Stimulated activated effector memory CD8-positive, alpha-beta T cell treated with anti-CD3 and anti-CD28 coated beads, Interleukin-12 subunit alpha, Interleukin-12 subunit beta, amount 100 ng/mL, for 72 hours (primary cell): ENCODE data around the gene GANC.
"Not testable (repeated sequence)": the region's sequence is repeated elsewhere in the genome, so short reads cannot be mapped to it uniquely, and the experiment has no call there.

Experiments
- ATAC-seq: fragments of 150-1000 bp; cut with Tn5 transposase; 2 replicates; pipeline ENCODE4 v1.10.0; 2021
- DNase-seq, 2 donors: peaks; one replicate each; pipeline ENCODE4 v3.0.0; 2021 to 2022; ENCODE audit warnings: low spot score in 2 of 2
- H3K27ac Mint-ChIP-seq: one replicate; pipeline ENCODE4 v1.8.0; 2022; ENCODE audit warnings: mild to moderate bottlenecking, mixed read lengths
- H3K36me3 Mint-ChIP-seq: one replicate; pipeline ENCODE4 v1.8.0; 2022; ENCODE audit warnings: mild to moderate bottlenecking, mixed read lengths
- H3K4me1 Mint-ChIP-seq: one replicate; pipeline ENCODE4 v1.8.0; 2022; ENCODE audit warnings: mixed read lengths
- H3K4me3 Mint-ChIP-seq: one replicate; pipeline ENCODE4 v1.8.0; 2022; ENCODE audit warnings: mild to moderate bottlenecking, mixed read lengths
- H3K9me3 Mint-ChIP-seq: one replicate; pipeline ENCODE4 v1.8.0; 2022; ENCODE audit warnings: mixed read lengths

GANC gene

GRCh38 chr15:42274702-42274989, 1.6 kb downstream of the GANC start:
- H3K4me3 Mint-ChIP-seq = peak overlapping the region; percentile 98
- H3K27ac Mint-ChIP-seq = peak overlapping the region; percentile 99
- DNase-seq (no peak), ATAC-seq (no peak)
- peaks cover 41% of the 10 kb centered on the region for H3K4me1 Mint-ChIP-seq
- H3K36me3 Mint-ChIP-seq = peaks cover 36% of the 10 kb centered on the region
- H3K9me3 Mint-ChIP-seq = no peaks in the 10 kb centered on the region

- peak overlapping the region; percentile 99 for H3K27ac Mint-ChIP-seq
- H3K4me3 Mint-ChIP-seq = peak overlapping the region; percentile 98
- no peaks in the 10 kb centered on the region for H3K9me3 Mint-ChIP-seq
- DNase-seq = no peak
- no peak for ATAC-seq
- peaks cover 23% of the 10 kb centered on the region for H3K36me3 Mint-ChIP-seq
- H3K4me1 Mint-ChIP-seq = peaks cover 39% of the 10 kb centered on the region
These were observed 2.9 kb downstream of the GANC start for GRCh38 chr15:42275780-42276391.

DNA sequence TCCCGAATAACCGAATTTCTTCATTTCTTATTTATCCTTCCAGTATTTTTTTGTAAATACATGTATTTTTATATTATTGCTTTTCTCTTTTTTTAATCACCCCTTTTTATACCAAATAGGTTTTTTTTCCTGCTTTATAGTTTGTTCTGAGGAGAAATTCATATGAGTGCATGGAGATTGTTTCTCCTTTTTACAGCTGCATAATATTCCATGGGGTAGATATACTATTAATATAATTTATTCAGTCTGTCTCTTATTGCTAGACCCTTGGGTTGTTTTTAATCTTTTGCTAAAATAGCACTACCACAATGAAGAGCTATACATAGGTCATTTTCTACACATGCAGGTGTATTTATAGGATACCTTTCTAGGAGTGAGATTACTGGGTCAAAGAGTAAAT, 3.8 kb downstream of the GANC start:
- Mint-ChIP-seq H3K36me3 (peaks cover 19% of the 10 kb centered on the region), H3K27ac (no peak overlapping the region), H3K9me3 (no peaks in the 10 kb centered on the region), H3K4me1 (peaks cover 33% of the 10 kb centered on the region), H3K4me3 (no peak overlapping the region)
- ATAC-seq = no peak
- no peak for DNase-seq

DNA sequence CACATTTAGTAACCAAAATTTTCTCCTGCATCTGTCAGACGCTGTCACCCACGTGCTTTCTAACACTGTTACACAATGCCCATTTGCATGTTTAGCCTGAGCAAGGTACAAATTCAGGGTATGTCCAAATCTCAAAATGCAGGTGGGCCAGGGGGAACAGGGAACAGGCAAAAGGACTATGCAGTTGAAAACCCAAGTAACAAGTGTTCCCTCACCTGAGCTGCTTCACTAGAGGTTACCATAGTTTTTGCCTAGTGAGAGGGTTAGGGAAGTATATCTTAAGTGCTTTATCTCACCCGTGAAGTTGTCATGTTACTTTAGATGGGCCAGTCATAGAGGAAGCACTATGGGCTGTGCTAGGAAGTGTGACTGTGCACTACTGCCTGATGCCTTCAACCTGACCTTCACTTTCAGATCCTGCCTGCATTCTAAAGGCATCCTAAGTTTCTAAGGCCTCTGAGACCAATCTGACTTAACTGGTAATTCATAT, 6.3 kb downstream of the GANC start:
- peaks cover 1% of the 10 kb centered on the region for H3K36me3 Mint-ChIP-seq
- H3K4me1 Mint-ChIP-seq = peaks cover 20% of the 10 kb centered on the region
- ATAC-seq (peak; percentile 58), DNase-seq (no peak)
- H3K27ac Mint-ChIP-seq = no peak overlapping the region
- H3K4me3 Mint-ChIP-seq = no peak overlapping the region
- H3K9me3 Mint-ChIP-seq = no peaks in the 10 kb centered on the region

DNA sequence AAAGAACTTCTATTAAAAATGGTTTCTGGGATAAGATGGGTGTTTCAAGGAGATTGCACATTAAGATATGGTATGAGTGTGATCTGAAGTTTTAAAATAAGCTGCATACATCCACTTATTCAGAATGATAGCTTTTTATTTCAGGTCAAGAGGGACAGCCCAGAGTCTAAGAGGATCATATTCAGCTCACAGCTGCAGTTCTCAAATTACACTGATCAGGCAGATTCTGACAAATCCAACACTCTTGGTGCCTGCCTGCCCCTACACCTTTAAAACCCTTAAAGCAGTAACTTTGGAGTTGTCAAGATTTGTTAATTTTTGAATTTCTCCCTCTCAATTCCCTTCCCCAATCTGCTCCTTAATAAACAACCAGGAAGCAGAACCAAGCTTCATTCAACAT, 9.3 kb downstream of the GANC start:
- ATAC-seq = no peak
- Mint-ChIP-seq H3K4me3 (no peak overlapping the region), H3K4me1 (no peaks in the 10 kb centered on the region), H3K9me3 (no peaks in the 10 kb centered on the region), H3K36me3 (no peaks in the 10 kb centered on the region), H3K27ac (no peak overlapping the region)
- no peak for DNase-seq

DNA sequence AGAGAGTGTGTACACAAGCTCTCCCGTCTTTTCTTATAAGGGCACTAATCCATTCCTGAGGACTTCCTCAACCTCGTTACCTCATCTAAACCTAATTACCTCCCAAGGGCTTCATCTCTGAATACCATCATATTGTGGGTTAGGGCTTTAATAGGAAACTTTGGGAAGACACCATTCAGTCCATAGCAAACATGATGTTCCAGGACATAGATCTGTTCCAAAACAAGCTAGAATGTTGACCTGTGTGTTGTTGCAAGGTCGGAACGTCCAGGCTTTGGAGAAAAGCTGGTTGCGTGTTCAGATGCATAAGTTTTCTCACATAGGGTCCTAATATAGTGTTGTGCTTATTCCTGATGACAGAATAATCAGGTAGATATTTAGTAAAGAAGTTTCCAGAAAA, 9.9 kb downstream of the GANC start:
- DNase-seq (no peak), ATAC-seq (no peak)
- Mint-ChIP-seq H3K4me3 (no peak overlapping the region), H3K27ac (peak overlapping the region; percentile 17), H3K4me1 (no peaks in the 10 kb centered on the region), H3K36me3 (peaks cover 3% of the 10 kb centered on the region), H3K9me3 (no peaks in the 10 kb centered on the region)

DNA sequence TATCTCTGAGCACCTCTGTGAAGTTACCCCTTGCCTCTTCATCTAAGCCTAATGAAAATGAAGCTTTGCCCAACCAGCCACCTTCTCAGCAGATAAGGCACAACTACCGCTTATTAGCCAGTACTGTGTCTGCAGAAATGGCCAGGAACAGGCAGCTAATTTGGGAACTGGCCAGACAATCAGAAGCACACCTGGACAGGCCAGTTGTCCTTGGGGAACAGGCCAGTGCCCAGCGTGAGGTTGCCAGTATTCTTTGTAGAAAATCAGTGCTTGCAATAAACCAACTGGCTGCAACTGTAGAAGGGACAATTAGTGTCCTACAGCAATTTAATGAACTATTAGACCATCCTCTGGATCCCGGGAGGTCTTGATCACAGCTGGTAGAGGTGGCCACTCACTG, 10.7 kb downstream of the GANC start:
- H3K9me3 Mint-ChIP-seq = no peaks in the 10 kb centered on the region
- peak overlapping the region; percentile 17 for H3K27ac Mint-ChIP-seq
- H3K4me3 Mint-ChIP-seq = no peak overlapping the region
- ATAC-seq = no peak
- H3K36me3 Mint-ChIP-seq = peaks cover 5% of the 10 kb centered on the region
- DNase-seq = no peak
- no peaks in the 10 kb centered on the region for H3K4me1 Mint-ChIP-seq

- Mint-ChIP-seq H3K36me3 (peaks cover 14% of the 10 kb centered on the region), H3K9me3 (no peaks in the 10 kb centered on the region), H3K27ac (no peak overlapping the region), H3K4me3 (no peak overlapping the region), H3K4me1 (no peaks in the 10 kb centered on the region)
- ATAC-seq (no peak), DNase-seq (no peak)
These were observed 11.6 kb downstream of the GANC start for GRCh38 chr15:42284551-42284950.

GRCh38 chr15:42285034-42285433, 12.0 kb downstream of the GANC start:
- ATAC-seq (no peak), DNase-seq (no peak)
- Mint-ChIP-seq H3K4me1 (no peaks in the 10 kb centered on the region), H3K9me3 (no peaks in the 10 kb centered on the region), H3K27ac (no peak overlapping the region), H3K36me3 (peaks cover 15% of the 10 kb centered on the region), H3K4me3 (no peak overlapping the region)

- no peak overlapping the region for H3K27ac Mint-ChIP-seq
These were observed 13.5 kb downstream of the GANC start for GRCh38 chr15:42286445-42287029.

GRCh38 chr15:42287931-42288330, 14.9 kb downstream of the GANC start:
- DNase-seq (no peak), ATAC-seq (no peak)
- Mint-ChIP-seq H3K9me3 (no peaks in the 10 kb centered on the region), H3K27ac (no peak overlapping the region), H3K4me3 (no peak overlapping the region), H3K4me1 (no peaks in the 10 kb centered on the region), H3K36me3 (peaks cover 15% of the 10 kb centered on the region)

More at GRCh38 chr15:42286445-42287029, 13.5 kb downstream of the GANC start:
- peaks cover 15% of the 10 kb centered on the region for H3K36me3 Mint-ChIP-seq
- H3K4me1 Mint-ChIP-seq = no peaks in the 10 kb centered on the region
- DNase-seq (no peak), ATAC-seq (no peak)
- no peaks in the 10 kb centered on the region for H3K9me3 Mint-ChIP-seq
- no peak overlapping the region for H3K4me3 Mint-ChIP-seq

DNA sequence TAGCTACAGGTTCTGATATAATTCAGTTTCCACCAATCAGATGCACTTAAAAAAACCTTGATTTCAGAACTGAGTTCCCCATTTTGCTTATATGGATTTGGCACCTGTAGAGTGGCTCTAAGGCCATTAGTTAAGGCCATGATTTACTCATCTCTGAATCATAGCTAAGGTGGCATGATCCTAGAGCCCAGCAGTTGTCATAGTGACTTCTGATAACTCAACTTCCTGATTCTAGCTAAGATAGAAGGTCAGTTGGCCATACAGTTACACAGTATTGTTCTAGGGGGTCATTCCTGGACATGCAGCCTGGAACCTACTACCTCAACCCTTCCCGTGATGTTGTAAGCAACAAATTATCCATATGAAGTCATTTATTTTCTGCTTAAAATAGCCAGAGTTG, 16.2 kb downstream of the GANC start:
- Mint-ChIP-seq H3K36me3 (peaks cover 15% of the 10 kb centered on the region), H3K4me3 (no peak overlapping the region), H3K4me1 (no peaks in the 10 kb centered on the region), H3K9me3 (no peaks in the 10 kb centered on the region), H3K27ac (no peak overlapping the region)
- DNase-seq = no peak
- ATAC-seq = peak; percentile 52

DNA sequence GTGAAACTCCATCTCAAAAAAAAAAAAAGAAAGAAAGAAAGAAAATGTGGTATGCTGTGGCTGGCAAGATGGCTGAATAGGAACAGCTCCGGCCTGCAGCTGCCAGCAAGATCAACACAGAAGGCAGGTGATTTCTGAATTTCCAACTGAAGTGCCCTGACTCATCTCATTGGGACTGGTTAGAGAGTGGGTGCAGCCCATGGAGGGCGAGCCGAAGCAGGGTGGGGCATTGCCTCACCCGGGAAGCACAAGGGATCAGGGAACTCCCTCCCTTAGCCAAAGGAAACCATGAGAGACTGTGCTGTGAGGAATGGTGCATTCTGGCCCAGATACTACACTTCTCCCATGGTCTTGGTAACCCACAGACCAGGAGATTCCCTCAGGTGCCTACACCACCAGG, 28.0 kb downstream of the GANC start:
- DNase-seq, H3K4me1 Mint-ChIP-seq, H3K27ac Mint-ChIP-seq, H3K9me3 Mint-ChIP-seq, H3K4me3 Mint-ChIP-seq, ATAC-seq: not testable (repeated sequence)
- H3K36me3 Mint-ChIP-seq = peaks cover 21% of the 10 kb centered on the region

DNA sequence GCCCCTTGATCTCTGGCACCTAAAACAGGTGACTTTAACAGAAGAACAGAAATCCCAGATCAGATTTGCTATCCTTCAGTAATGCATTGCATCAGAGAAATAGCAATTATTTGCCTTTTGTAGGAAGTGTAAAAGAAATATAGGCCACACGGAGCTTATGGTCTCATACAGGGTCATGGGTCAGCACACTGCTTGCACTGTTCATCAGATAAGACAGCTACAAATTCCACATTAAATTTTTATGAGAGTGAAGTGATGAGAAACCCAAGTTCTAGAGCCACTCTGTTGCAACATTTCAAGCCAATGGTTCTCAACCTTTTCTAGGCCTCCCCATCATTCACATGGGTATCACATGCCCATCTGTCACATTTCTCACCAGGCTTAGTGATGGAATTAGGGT, 33.7 kb downstream of the GANC start:
- DNase-seq (no peak), ATAC-seq (no peak)
- Mint-ChIP-seq H3K9me3 (peaks cover 7% of the 10 kb centered on the region), H3K4me1 (no peaks in the 10 kb centered on the region), H3K27ac (no peak overlapping the region), H3K36me3 (peaks cover 32% of the 10 kb centered on the region), H3K4me3 (no peak overlapping the region)

GRCh38 chr15:42313463-42313862, 40.5 kb downstream of the GANC start:
- Mint-ChIP-seq H3K4me1 (no peaks in the 10 kb centered on the region), H3K9me3 (no peaks in the 10 kb centered on the region), H3K4me3 (no peak overlapping the region), H3K27ac (no peak overlapping the region), H3K36me3 (peaks cover 30% of the 10 kb centered on the region)
- no peak for DNase-seq
- no peak for ATAC-seq

DNA sequence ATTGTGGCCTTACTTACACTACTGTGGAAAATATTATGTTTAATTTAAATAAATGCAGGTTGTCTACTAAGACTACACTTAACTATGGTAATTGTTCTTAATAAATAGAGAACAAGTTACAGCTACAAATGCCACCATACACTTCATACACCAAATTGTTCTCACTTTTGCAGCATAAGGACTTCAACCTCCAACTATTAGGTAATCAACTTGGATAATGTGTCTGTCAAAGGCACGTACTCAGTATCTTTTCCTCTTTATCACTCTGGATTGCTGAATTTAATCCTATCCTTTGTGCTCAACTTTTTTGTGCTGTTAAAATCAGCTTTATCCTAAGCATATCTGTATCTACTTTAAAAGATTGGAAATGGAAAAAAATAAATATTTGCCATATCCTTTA, 41.8 kb downstream of the GANC start:
- no peaks in the 10 kb centered on the region for H3K4me1 Mint-ChIP-seq
- ATAC-seq = no peak
- peaks cover 21% of the 10 kb centered on the region for H3K36me3 Mint-ChIP-seq
- DNase-seq = no peak
- no peak overlapping the region for H3K27ac Mint-ChIP-seq
- H3K4me3 Mint-ChIP-seq = no peak overlapping the region
- H3K9me3 Mint-ChIP-seq = no peaks in the 10 kb centered on the region
